Lower lobe of right lung (tissue), 2 donors: ENCODE results near the gene MRTFA. TPM values are rescaled to one million over a fixed set of nuclear protein-coding genes. Genes with fewer than 3 reads are reported as not detected.

Experiments
- ATAC-seq, 2 donors: fragments of 200-7000 bp; cut with Tn5 transposase; one replicate each; pipeline ENCODE4 v1.9.1; 2020 to 2022; ENCODE audit warnings: mild to moderate bottlenecking in 2 of 2, moderate library complexity in 2 of 2
- DNase-seq: peaks from one replicate; pipeline ENCODE4 v3.0.0-alpha.2; 2020
- H3K27ac ChIP-seq: fragments of 200-600 bp; one replicate; pipeline ENCODE4 v1.8.0; 2022
- H3K27me3 ChIP-seq: fragments of 200-600 bp; one replicate; pipeline ENCODE4 v1.8.0; 2022; ENCODE audit warnings: low read depth
- H3K36me3 ChIP-seq: fragments of 200-600 bp; one replicate; pipeline ENCODE4 v1.8.0; 2022; ENCODE audit warnings: mild to moderate bottlenecking
- H3K4me1 ChIP-seq: fragments of 200-600 bp; one replicate; pipeline ENCODE4 v1.8.0; 2022
- H3K4me3 ChIP-seq: fragments of 200-600 bp; one replicate; pipeline ENCODE4 v1.8.0; 2022; ENCODE audit warnings: mild to moderate bottlenecking
- H3K9me3 ChIP-seq: fragments of 200-600 bp; one replicate; pipeline ENCODE4 v1.8.0; 2022
- intact Hi-C: fragments of 100-400 bp; cut with DNase I; formaldehyde crosslinking; loops from one replicate; pipeline ENCODE4 v1.11.0; 2022
- total RNA-seq: library from RNA; stranded (reverse); fragmentation: NEBNext Ultra II Directional; extraction: Animal tissue kit (Norgen Biotek cat#: 25700); gene quantifications from one replicate; pipeline ENCODE4 v1.2.1, GENCODE V29; 2021
- TF ChIP-seq, protein P1 (sequence below): fragments of 200-600 bp; IDR thresholded peaks from one replicate; pipeline ENCODE4 v1.8.0; 2022; ENCODE audit warnings: antibody characterized with exemption, mild to moderate bottlenecking
- donor health status: DM: no; HTN: yes; CAD: no; lungs with severe emphysema.

MRTFA gene
- total RNA-seq, 1 donor from 2014 or later: 54.2 TPM

GRCh38 chr22:40607506-40607905 lies 29.0 kb downstream of the MRTFA start:
- ATAC-seq: peak in 1 of 2 donors; percentile 36
- no peak for DNase-seq
- Histone ChIP-seq H3K4me3 (no peak overlapping the region), H3K9me3 (no peaks in the 10 kb centered on the region), H3K4me1 (peaks cover 37% of the 10 kb centered on the region), H3K27ac (no peak overlapping the region), H3K27me3 (no peaks in the 10 kb centered on the region), H3K36me3 (no peaks in the 10 kb centered on the region)
- intact Hi-C loops: no loop called here
- TF ChIP-seq, protein P1, sequence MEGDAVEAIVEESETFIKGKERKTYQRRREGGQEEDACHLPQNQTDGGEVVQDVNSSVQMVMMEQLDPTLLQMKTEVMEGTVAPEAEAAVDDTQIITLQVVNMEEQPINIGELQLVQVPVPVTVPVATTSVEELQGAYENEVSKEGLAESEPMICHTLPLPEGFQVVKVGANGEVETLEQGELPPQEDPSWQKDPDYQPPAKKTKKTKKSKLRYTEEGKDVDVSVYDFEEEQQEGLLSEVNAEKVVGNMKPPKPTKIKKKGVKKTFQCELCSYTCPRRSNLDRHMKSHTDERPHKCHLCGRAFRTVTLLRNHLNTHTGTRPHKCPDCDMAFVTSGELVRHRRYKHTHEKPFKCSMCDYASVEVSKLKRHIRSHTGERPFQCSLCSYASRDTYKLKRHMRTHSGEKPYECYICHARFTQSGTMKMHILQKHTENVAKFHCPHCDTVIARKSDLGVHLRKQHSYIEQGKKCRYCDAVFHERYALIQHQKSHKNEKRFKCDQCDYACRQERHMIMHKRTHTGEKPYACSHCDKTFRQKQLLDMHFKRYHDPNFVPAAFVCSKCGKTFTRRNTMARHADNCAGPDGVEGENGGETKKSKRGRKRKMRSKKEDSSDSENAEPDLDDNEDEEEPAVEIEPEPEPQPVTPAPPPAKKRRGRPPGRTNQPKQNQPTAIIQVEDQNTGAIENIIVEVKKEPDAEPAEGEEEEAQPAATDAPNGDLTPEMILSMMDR: no peak

GRCh38 chr22:40606306-40606705 lies 30.2 kb downstream of the MRTFA start:
- H3K9me3 ChIP-seq: no peaks in the 10 kb centered on the region
- no peaks in the 10 kb centered on the region for H3K27me3 ChIP-seq
- no peak for DNase-seq
- ATAC-seq: no peak
- TF ChIP-seq, protein P1: no peak
- intact Hi-C loops: no loop called here
- H3K36me3 ChIP-seq: no peaks in the 10 kb centered on the region
- H3K4me1 ChIP-seq: peaks cover 37% of the 10 kb centered on the region
- H3K4me3 ChIP-seq: no peak overlapping the region
- H3K27ac ChIP-seq: no peak overlapping the region

GRCh38 chr22:40605761-40606160 lies 30.8 kb downstream of the MRTFA start:
- DNase-seq (no peak), ATAC-seq (peak in 1 of 2 donors; percentile 35)
- Histone ChIP-seq H3K4me1 (peaks cover 37% of the 10 kb centered on the region), H3K4me3 (no peak overlapping the region), H3K9me3 (no peaks in the 10 kb centered on the region), H3K27me3 (no peaks in the 10 kb centered on the region), H3K36me3 (no peaks in the 10 kb centered on the region), H3K27ac (no peak overlapping the region)
- intact Hi-C loops: no loop called here
- TF ChIP-seq, protein P1: no peak

GRCh38 chr22:40603088-40603605 lies 33.4 kb downstream of the MRTFA start:
- no peak overlapping the region for H3K4me3 ChIP-seq
- TF ChIP-seq, protein P1: no peak
- ATAC-seq: no peak
- DNase-seq: no peak
- H3K4me1 ChIP-seq: peaks cover 29% of the 10 kb centered on the region
- H3K9me3 ChIP-seq: no peaks in the 10 kb centered on the region
- intact Hi-C loops: no loop called here
- H3K27ac ChIP-seq: no peak overlapping the region
- no peaks in the 10 kb centered on the region for H3K27me3 ChIP-seq
- no peaks in the 10 kb centered on the region for H3K36me3 ChIP-seq

DNA sequence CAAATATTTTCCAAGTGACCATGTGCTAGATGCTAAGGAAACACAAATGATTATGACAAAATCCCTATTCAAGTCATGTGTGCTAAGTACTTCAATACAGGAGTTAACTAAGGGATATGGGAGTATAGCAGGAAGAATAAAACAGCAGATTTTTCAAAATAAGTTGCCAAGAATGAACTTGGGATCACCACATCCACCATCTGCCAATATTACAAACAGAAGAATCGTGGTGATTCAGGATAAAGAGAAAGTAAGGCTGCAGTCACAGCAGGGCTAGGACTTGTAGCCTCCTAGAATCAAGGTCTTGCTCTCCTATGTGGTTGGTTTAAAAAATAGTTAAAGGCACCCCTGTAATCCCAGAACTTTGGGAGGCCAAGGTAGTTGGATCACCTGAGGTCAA lies 34.3 kb downstream of the MRTFA start:
- H3K4me1 ChIP-seq: peaks cover 38% of the 10 kb centered on the region
- TF ChIP-seq, protein P1: no peak

More for the DNA sequence above, 34.3 kb downstream of the MRTFA start:
- Histone ChIP-seq H3K27me3 (no peaks in the 10 kb centered on the region), H3K36me3 (no peaks in the 10 kb centered on the region), H3K4me3 (no peak overlapping the region), H3K27ac (no peak overlapping the region), H3K9me3 (no peaks in the 10 kb centered on the region)
- DNase-seq (no peak), ATAC-seq (no peak)
- intact Hi-C loops: no loop called here
